Endodermal cell (in vitro differentiated cells): ENCODE results near the gene PALLD. TPM values are rescaled to one million over a fixed set of nuclear protein-coding genes. Genes with fewer than 3 reads are reported as not detected.
A peak's percentile ranks its signal among the peaks of the same experiment; 100 is the strongest.
"Not testable (repeated sequence)": the region's sequence is repeated elsewhere in the genome, so short reads cannot be mapped to it uniquely, and the experiment has no call there.

Experiments
- DNase-seq: peaks from one replicate; pipeline ENCODE4 v3.0.0-alpha.2; 2017
- H3K27ac ChIP-seq: 2 replicates; pipeline ENCODE4 v1.5.1; 2013; ENCODE audit warnings: mild to moderate bottlenecking, low read depth, low read length, moderate library complexity
- H3K27me3 ChIP-seq: 2 replicates; pipeline ENCODE4 v1.6.1; 2013; ENCODE audit warnings: mild to moderate bottlenecking, low read length, moderate library complexity; ENCODE audit not compliant: insufficient read depth, control insufficient read depth, poor library complexity, severe bottlenecking
- H3K36me3 ChIP-seq: 2 replicates; pipeline ENCODE4 v1.7.0; 2013; ENCODE audit warnings: mild to moderate bottlenecking, low read length, moderate library complexity; ENCODE audit not compliant: control insufficient read depth, insufficient read depth
- H3K4me1 ChIP-seq: one replicate; pipeline ENCODE4 v1.7.0; 2013; ENCODE audit warnings: low read length; ENCODE audit not compliant: control insufficient read depth, insufficient read depth
- H3K4me3 ChIP-seq: 2 replicates; pipeline ENCODE4 v1.5.1; 2013; ENCODE audit warnings: mild to moderate bottlenecking, low read length, moderate library complexity
- H3K9ac ChIP-seq: 2 replicates; pipeline ENCODE4 v1.6.1; 2013; ENCODE audit warnings: mild to moderate bottlenecking, low read length, moderate library complexity; ENCODE audit not compliant: poor library complexity, severe bottlenecking; ENCODE audit errors: extremely low read depth
- H3K9me3 ChIP-seq: 2 replicates; pipeline ENCODE4 v1.6.1; 2013; ENCODE audit warnings: mild to moderate bottlenecking, low read length, moderate library complexity; ENCODE audit not compliant: control insufficient read depth
- H3K27ac Mint-ChIP-seq: 2 replicates; pipeline ENCODE4 v1.8.0; 2020; ENCODE audit warnings: mixed read lengths
- H3K27me3 Mint-ChIP-seq: 2 replicates; pipeline ENCODE4 v1.8.0; 2021; ENCODE audit warnings: mild to moderate bottlenecking, mixed read lengths; ENCODE audit not compliant: insufficient read depth
- H3K36me3 Mint-ChIP-seq: 2 replicates; pipeline ENCODE4 v1.8.0; 2020; ENCODE audit warnings: low read depth, mixed read lengths
- H3K4me1 Mint-ChIP-seq: 2 replicates; pipeline ENCODE4 v1.8.0; 2020; ENCODE audit warnings: mixed read lengths
- H3K4me3 Mint-ChIP-seq: 2 replicates; pipeline ENCODE4 v1.8.0; 2020; ENCODE audit warnings: mild to moderate bottlenecking, moderate library complexity, mixed read lengths
- H3K9me3 Mint-ChIP-seq: 2 replicates; pipeline ENCODE4 v1.8.0; 2020; ENCODE audit warnings: mild to moderate bottlenecking, mixed read lengths
- CTCF ChIP-seq: fragments of 200-600 bp; sonication (generic); conservative IDR thresholded peaks from 2 replicates; pipeline ENCODE4 v1.5.0; 2021; ENCODE audit warnings: antibody characterized with exemption, mild to moderate bottlenecking
- WGBS, 2 experiments: methylation state at CpG; one replicate each; pipeline versions ENCODE4 v1.1.5 to v1.1.7; 2013; ENCODE audit warnings: missing lambda C conversion rate in 2 of 2, mixed read lengths in 1 of 2; ENCODE audit not compliant: insufficient coverage in 1 of 2, insufficient read length in 1 of 2; 5-methylcytosine and 5-hydroxymethylcytosine counted together
- total RNA-seq, 2 donors: library from RNA; stranded (reverse); fragmentation: NEBNext Ultra II Directional in 1 of 2; extraction: Animal tissue kit (Norgen Biotek cat#: 25700) in 1 of 2; gene quantifications; 2 replicates in 1 of 2; 3 replicates in 1 of 2; pipeline ENCODE4 v1.2.1, GENCODE V29; 2021

Gene PALLD
- total RNA-seq, 2 donors from 2014 or later = 51.8 to 86.7 TPM

GRCh38 chr4:168800926-168801325 is 304.1 kb downstream of the PALLD start:
- Mint-ChIP-seq H3K9me3 (peaks cover 4% of the 10 kb centered on the region), H3K36me3 (no peaks in the 10 kb centered on the region), H3K27ac (no peak overlapping the region), H3K4me3 (no peak overlapping the region), H3K4me1 (peaks cover 40% of the 10 kb centered on the region), H3K27me3 (no peaks in the 10 kb centered on the region)
- no peak for TF ChIP-seq CTCF
- no peaks in the 10 kb centered on the region for H3K4me1 ChIP-seq
- H3K9me3 ChIP-seq = peaks cover 7% of the 10 kb centered on the region
- H3K9ac ChIP-seq = no peak overlapping the region
- no peak overlapping the region for H3K27ac ChIP-seq
- no peak for DNase-seq
- H3K36me3 ChIP-seq = no peaks in the 10 kb centered on the region
- WGBS, 2 experiments = 90 to 99% methylated on average over 1 to 2 of the region's 2 CpGs
- no peak overlapping the region for H3K4me3 ChIP-seq
- no peaks in the 10 kb centered on the region for H3K27me3 ChIP-seq

DNA sequence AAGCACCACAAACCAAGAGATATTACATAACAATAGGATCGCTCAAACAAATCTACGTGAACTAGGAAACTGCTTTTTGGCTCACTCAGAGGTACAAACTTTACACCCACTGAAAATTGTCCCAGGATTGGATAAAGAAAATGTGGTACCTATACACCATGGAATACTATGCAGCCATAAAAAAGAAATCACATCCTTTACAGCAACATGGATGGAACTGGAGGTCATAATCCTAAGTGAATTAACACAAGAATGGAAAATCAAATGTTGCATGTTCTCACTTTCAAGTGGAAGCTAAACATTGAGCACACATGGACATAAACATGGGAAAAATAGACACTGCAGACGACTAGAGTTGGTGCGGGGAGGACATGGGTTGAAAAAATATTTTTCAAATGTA is 305.4 kb downstream of the PALLD start:
- Histone ChIP-seq H3K27ac (no peak overlapping the region), H3K9me3 (peaks cover 7% of the 10 kb centered on the region), H3K4me1 (no peaks in the 10 kb centered on the region), H3K9ac (no peak overlapping the region), H3K36me3 (no peaks in the 10 kb centered on the region), H3K4me3 (no peak overlapping the region), H3K27me3 (no peaks in the 10 kb centered on the region)
- peaks cover 34% of the 10 kb centered on the region for H3K4me1 Mint-ChIP-seq
- H3K27ac Mint-ChIP-seq = no peak overlapping the region
- no peaks in the 10 kb centered on the region for H3K36me3 Mint-ChIP-seq
- TF ChIP-seq CTCF = no peak
- DNase-seq = no peak
- 94 to 100% methylated on average over 2 to 4 of the region's 4 CpGs for WGBS, 2 experiments
- H3K27me3 Mint-ChIP-seq = no peaks in the 10 kb centered on the region
- H3K4me3 Mint-ChIP-seq = no peak overlapping the region
- peaks cover 4% of the 10 kb centered on the region for H3K9me3 Mint-ChIP-seq

- peak overlapping the region; percentile 67 for H3K27ac Mint-ChIP-seq
- H3K27me3 Mint-ChIP-seq, H3K4me3 Mint-ChIP-seq, H3K9me3 Mint-ChIP-seq, H3K36me3 Mint-ChIP-seq, H3K27me3 ChIP-seq, H3K4me1 ChIP-seq, H3K36me3 ChIP-seq, H3K4me3 ChIP-seq, DNase-seq, H3K9ac ChIP-seq, H3K9me3 ChIP-seq, H3K27ac ChIP-seq: not testable (repeated sequence)
- peaks cover 27% of the 10 kb centered on the region for H3K4me1 Mint-ChIP-seq
- 74 to 97% methylated on average over 4 to 5 of the region's 5 CpGs for WGBS, 2 experiments
Measured at GRCh38 chr4:168803052-168803451, 306.2 kb downstream of the PALLD start.

DNA sequence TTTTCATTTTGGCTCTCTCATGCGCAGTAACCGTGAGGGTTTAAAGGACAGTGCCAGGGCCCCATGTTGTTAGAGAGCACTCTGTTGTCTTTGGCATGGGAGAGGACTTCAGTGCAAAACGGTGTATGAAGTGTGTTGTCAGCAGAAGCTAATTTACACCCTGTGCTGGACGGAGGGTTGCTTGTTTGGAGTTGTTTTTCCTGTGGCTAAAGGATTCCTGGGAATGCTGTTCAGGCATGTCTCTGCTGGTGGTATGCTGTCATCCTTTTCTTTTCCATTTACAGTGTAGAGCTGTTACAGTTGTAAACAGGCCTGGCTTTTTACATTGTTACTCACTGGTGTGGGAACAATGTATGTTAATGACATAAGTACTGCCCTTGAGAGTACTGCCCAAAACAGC is 306.9 kb downstream of the PALLD start:
- no peak overlapping the region for H3K4me3 Mint-ChIP-seq
- Histone ChIP-seq H3K4me3 (no peak overlapping the region), H3K27me3 (no peaks in the 10 kb centered on the region), H3K9me3 (peaks cover 7% of the 10 kb centered on the region), H3K4me1 (no peaks in the 10 kb centered on the region), H3K9ac (no peak overlapping the region), H3K36me3 (no peaks in the 10 kb centered on the region), H3K27ac (peak overlapping the region; percentile 54)
- H3K27me3 Mint-ChIP-seq = no peaks in the 10 kb centered on the region
- peaks cover 27% of the 10 kb centered on the region for H3K4me1 Mint-ChIP-seq
- H3K27ac Mint-ChIP-seq = peak overlapping the region; percentile 77
- 62 to 67% methylated on average over 2 to 4 of the region's 4 CpGs for whole genome bisulfite sequencing, 2 experiments
- H3K9me3 Mint-ChIP-seq = peaks cover 4% of the 10 kb centered on the region
- H3K36me3 Mint-ChIP-seq = no peaks in the 10 kb centered on the region
- TF ChIP-seq CTCF = no peak
- peak; percentile 78 for DNase-seq
